Choroid plexus epithelial cell (primary cell): ENCODE data around the gene VN1R2.
"Not testable (repeated sequence)": the region's sequence is repeated elsewhere in the genome, so short reads cannot be mapped to it uniquely, and the experiment has no call there.

Experiments used
- DNase-seq: peaks from one replicate; pipeline ENCODE4 v3.0.0-alpha.2; 2010; ENCODE audit warnings: low read depth
- H3K4me3 ChIP-seq: 2 replicates; pipeline ENCODE4 v1.5.1; 2011; ENCODE audit warnings: low read depth, mild to moderate bottlenecking, control low read depth, low read length, moderate library complexity
- CTCF ChIP-seq: conservative IDR thresholded peaks from 2 replicates; pipeline ENCODE4 v1.5.1; 2011; ENCODE audit warnings: low read depth, mild to moderate bottlenecking, control low read depth, inconsistent platforms, low read length, moderate library complexity

VN1R2 gene

GRCh38 chr19:53257715-53258342, at the start of gene VN1R2:
VN1R2 (plus strand) TSS chr19:53258292; CDS start chr19:53258376, 84 bp downstream.
- not testable (repeated sequence) for DNase-seq, H3K4me3 ChIP-seq
- peak; percentile 16 for TF ChIP-seq CTCF

- H3K4me3 ChIP-seq, DNase-seq: not testable (repeated sequence)
Observed at GRCh38 chr19:53211554-53211953, 46.5 kb upstream of the VN1R2 start.

GRCh38 chr19:53212703-53213320, 45.3 kb upstream of the VN1R2 start:
- no peak for DNase-seq
- no peak overlapping the region for H3K4me3 ChIP-seq
- TF ChIP-seq CTCF: no peak

GRCh38 chr19:53222716-53223115, 35.4 kb upstream of the VN1R2 start:
- not testable (repeated sequence) for H3K4me3 ChIP-seq, DNase-seq

- TF ChIP-seq CTCF: no peak
- DNase-seq: no peak
- no peak overlapping the region for H3K4me3 ChIP-seq
Observed at GRCh38 chr19:53224606-53225005, 33.5 kb upstream of the VN1R2 start.

- no peak overlapping the region for H3K4me3 ChIP-seq
- DNase-seq: no peak
- TF ChIP-seq CTCF: no peak
Observed at GRCh38 chr19:53237114-53237777, 20.8 kb upstream of the VN1R2 start.

GRCh38 chr19:53246498-53246897, 11.6 kb upstream of the VN1R2 start:
- no peak for DNase-seq

More at GRCh38 chr19:53246498-53246897, 11.6 kb upstream of the VN1R2 start:
- no peak for TF ChIP-seq CTCF
- no peak overlapping the region for H3K4me3 ChIP-seq
